Natural killer cell (primary cell): ENCODE data around the gene SIM1. TPM values are rescaled to one million over a fixed set of nuclear protein-coding genes. Genes with fewer than 3 reads are reported as not detected.

Source experiments
- ATAC-seq, 3 donors: fragments of 150-1000 bp in 2 of 3; fragments of 200-7000 bp in 1 of 3; cut with Tn5 transposase; 1 replicate in 1 of 3; 2 replicates in 2 of 3; pipeline ENCODE4 v1.10.0; 2021; ENCODE audit warnings: mild to moderate bottlenecking in 2 of 3, moderate library complexity in 2 of 3
- DNase-seq, 2 donors: peaks; one replicate each; pipeline versions ENCODE4 v3.0.0 to v3.0.0-alpha.2; 2013 to 2021; ENCODE audit warnings: mixed read lengths in 1 of 2
- H3K27ac ChIP-seq: one replicate; pipeline ENCODE4 v1.5.1; 2013; ENCODE audit warnings: mild to moderate bottlenecking, low read length
- H3K27me3 ChIP-seq: one replicate; pipeline ENCODE4 v1.6.1; 2013; ENCODE audit warnings: low read length; ENCODE audit not compliant: control insufficient read depth, insufficient read depth
- H3K36me3 ChIP-seq: one replicate; pipeline ENCODE4 v1.6.1; 2013; ENCODE audit warnings: low read length; ENCODE audit not compliant: control insufficient read depth, insufficient read depth
- H3K4me1 ChIP-seq: one replicate; pipeline ENCODE4 v1.6.1; 2013; ENCODE audit warnings: low read length; ENCODE audit not compliant: control insufficient read depth, insufficient read depth
- H3K4me3 ChIP-seq: one replicate; pipeline ENCODE4 v1.5.1; 2013; ENCODE audit warnings: low read length
- H3K9me3 ChIP-seq: one replicate; pipeline ENCODE4 v1.6.1; 2013; ENCODE audit warnings: low read length; ENCODE audit not compliant: control insufficient read depth, insufficient read depth
- H3K27ac Mint-ChIP-seq, 2 donors: one replicate each; pipeline ENCODE4 v1.8.0; 2022; ENCODE audit warnings: mild to moderate bottlenecking in 2 of 2, mixed read lengths in 2 of 2, moderate library complexity in 1 of 2
- H3K27me3 Mint-ChIP-seq, 2 donors: one replicate each; pipeline ENCODE4 v1.8.0; 2022; ENCODE audit warnings: low read depth in 2 of 2, mixed read lengths in 2 of 2
- H3K36me3 Mint-ChIP-seq: one replicate; pipeline ENCODE4 v1.8.0; 2022; ENCODE audit warnings: mixed read lengths
- H3K4me1 Mint-ChIP-seq, 2 donors: one replicate each; pipeline ENCODE4 v1.8.0; 2022; ENCODE audit warnings: mixed read lengths in 2 of 2
- H3K4me3 Mint-ChIP-seq: one replicate; pipeline ENCODE4 v1.8.0; 2022; ENCODE audit warnings: mild to moderate bottlenecking, moderate library complexity, mixed read lengths
- H3K9me3 Mint-ChIP-seq, 2 donors: one replicate each; pipeline ENCODE4 v1.8.0; 2022; ENCODE audit warnings: mixed read lengths in 2 of 2
- CTCF ChIP-seq: fragments of 200-600 bp; IDR thresholded peaks from one replicate; pipeline ENCODE4 v1.8.0; 2022; ENCODE audit warnings: antibody characterized with exemption
- WGBS: methylation state at CpG from one replicate; pipeline ENCODE4 v1.1.7; 2013; ENCODE audit warnings: missing lambda C conversion rate; ENCODE audit not compliant: insufficient coverage; 5-methylcytosine and 5-hydroxymethylcytosine counted together
- intact Hi-C: fragments of 100-400 bp; cut with micrococcal nuclease; formaldehyde crosslinking; loops from one replicate; pipeline ENCODE4 v1.14.2; 2022
- total RNA-seq, 4 donors: library from RNA; stranded (reverse); fragments of 120-200 nt in 1 of 4; gene quantifications; one replicate each; pipeline versions ENCODE4 v1.2.3 to v1.2.4, GENCODE V29; 2013 to 2022

Gene SIM1
- total RNA-seq, 3 donors from 2014 or later (not counting 1 experiment from before 2014, with no cell fraction given) = not detected

- no peak overlapping the region for H3K4me3 ChIP-seq
- peaks cover 18% of the 10 kb centered on the region for H3K36me3 ChIP-seq
- Mint-ChIP-seq H3K4me1 (no peaks in the 10 kb centered on the region), H3K36me3 (no peaks in the 10 kb centered on the region), H3K9me3 (no peaks in the 10 kb centered on the region), H3K27ac (no peak overlapping the region), H3K27me3 (no peaks in the 10 kb centered on the region), H3K4me3 (no peak overlapping the region)
- no peaks in the 10 kb centered on the region for H3K27me3 ChIP-seq
- WGBS = 97% methylated on average over 2 of the region's 2 CpGs
- intact Hi-C loops = no loop called here
- no peak for DNase-seq
- no peak overlapping the region for H3K27ac ChIP-seq
- no peaks in the 10 kb centered on the region for H3K9me3 ChIP-seq
- no peaks in the 10 kb centered on the region for H3K4me1 ChIP-seq
- no peak for TF ChIP-seq CTCF
- no peak for ATAC-seq
Measured at GRCh38 chr6:100506651-100507050, 41.9 kb upstream of the SIM1 start.

- H3K4me1 ChIP-seq = no peaks in the 10 kb centered on the region
- 73% methylated on average over 6 of the region's 6 CpGs for WGBS
- no peak for TF ChIP-seq CTCF
- ATAC-seq (no peak), DNase-seq (no peak)
- Mint-ChIP-seq H3K27me3 (peaks cover 0 to 2% of the 10 kb centered on the region in 2 donors), H3K4me3 (no peak overlapping the region), H3K9me3 (no peaks in the 10 kb centered on the region), H3K27ac (no peak overlapping the region), H3K36me3 (no peaks in the 10 kb centered on the region), H3K4me1 (no peaks in the 10 kb centered on the region)
- intact Hi-C loops = no loop called here
- H3K27ac ChIP-seq = no peak overlapping the region
- H3K9me3 ChIP-seq = no peaks in the 10 kb centered on the region
- H3K36me3 ChIP-seq = peaks cover 11% of the 10 kb centered on the region
- no peak overlapping the region for H3K4me3 ChIP-seq
- no peaks in the 10 kb centered on the region for H3K27me3 ChIP-seq
Measured at GRCh38 chr6:100504786-100505737, 40.3 kb upstream of the SIM1 start.

- Mint-ChIP-seq H3K4me1 (no peaks in the 10 kb centered on the region), H3K9me3 (peaks cover 2 to 3% of the 10 kb centered on the region in 2 donors)
- DNase-seq = no peak
Measured at GRCh38 chr6:100503043-100503705, 38.5 kb upstream of the SIM1 start.

More at GRCh38 chr6:100503043-100503705, 38.5 kb upstream of the SIM1 start:
- no peak for TF ChIP-seq CTCF
- peaks cover 6% of the 10 kb centered on the region for H3K36me3 ChIP-seq
- H3K27ac ChIP-seq = no peak overlapping the region
- intact Hi-C loops = no loop called here
- no peak for ATAC-seq
- Mint-ChIP-seq H3K27me3 (peaks cover 0 to 3% of the 10 kb centered on the region in 2 donors), H3K27ac (no peak overlapping the region), H3K36me3 (peaks cover 8% of the 10 kb centered on the region), H3K4me3 (no peak overlapping the region)
- no peaks in the 10 kb centered on the region for H3K4me1 ChIP-seq
- no peaks in the 10 kb centered on the region for H3K9me3 ChIP-seq
- H3K27me3 ChIP-seq = no peaks in the 10 kb centered on the region
- H3K4me3 ChIP-seq = no peak overlapping the region
